ENCODE results near the gene ZEB2.
A peak's percentile ranks its signal among the peaks of the same experiment; 100 is the strongest.

Gene ZEB2

DNA sequence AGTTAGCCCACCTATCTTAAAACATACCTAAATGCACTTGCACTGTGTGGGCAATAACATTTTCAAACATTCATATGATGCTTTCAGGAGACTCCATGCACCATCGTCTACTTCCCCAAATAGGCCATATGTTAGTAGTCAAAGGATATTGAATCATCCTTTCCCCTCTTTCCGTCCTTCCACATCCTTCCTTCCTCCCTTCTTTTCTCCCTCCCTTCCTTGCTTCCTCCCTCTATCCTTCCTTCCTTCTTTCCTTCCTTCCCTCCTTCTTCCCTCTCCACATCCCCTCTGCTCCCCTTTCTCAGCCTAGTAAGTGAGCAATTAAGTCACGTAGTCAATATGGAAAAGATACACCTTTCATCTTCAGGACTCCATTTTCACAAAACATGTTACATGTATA lies 73.8 kb downstream of the ZEB2 start:
- DNase-seq: no peak

DNA sequence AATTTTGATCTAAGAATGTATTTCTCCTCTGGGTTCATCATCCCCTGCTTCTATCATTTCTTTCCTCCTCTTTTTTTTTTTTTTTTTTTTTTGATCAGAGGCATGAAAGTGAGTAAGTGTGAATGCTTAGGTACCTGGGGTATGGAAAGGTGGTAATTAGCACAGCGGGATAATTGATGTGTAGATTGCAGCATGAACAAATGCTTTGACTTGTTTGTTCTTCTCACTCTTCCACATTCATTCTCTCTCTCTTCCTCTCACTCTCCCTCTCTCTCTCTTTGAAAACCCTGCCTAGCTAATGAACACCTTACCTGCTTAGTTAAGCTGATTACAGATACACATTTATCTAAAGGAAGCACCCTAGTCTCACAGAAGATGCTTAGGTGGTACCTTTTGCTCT lies 74.7 kb downstream of the ZEB2 start:
- DNase-seq: no peak

DNA sequence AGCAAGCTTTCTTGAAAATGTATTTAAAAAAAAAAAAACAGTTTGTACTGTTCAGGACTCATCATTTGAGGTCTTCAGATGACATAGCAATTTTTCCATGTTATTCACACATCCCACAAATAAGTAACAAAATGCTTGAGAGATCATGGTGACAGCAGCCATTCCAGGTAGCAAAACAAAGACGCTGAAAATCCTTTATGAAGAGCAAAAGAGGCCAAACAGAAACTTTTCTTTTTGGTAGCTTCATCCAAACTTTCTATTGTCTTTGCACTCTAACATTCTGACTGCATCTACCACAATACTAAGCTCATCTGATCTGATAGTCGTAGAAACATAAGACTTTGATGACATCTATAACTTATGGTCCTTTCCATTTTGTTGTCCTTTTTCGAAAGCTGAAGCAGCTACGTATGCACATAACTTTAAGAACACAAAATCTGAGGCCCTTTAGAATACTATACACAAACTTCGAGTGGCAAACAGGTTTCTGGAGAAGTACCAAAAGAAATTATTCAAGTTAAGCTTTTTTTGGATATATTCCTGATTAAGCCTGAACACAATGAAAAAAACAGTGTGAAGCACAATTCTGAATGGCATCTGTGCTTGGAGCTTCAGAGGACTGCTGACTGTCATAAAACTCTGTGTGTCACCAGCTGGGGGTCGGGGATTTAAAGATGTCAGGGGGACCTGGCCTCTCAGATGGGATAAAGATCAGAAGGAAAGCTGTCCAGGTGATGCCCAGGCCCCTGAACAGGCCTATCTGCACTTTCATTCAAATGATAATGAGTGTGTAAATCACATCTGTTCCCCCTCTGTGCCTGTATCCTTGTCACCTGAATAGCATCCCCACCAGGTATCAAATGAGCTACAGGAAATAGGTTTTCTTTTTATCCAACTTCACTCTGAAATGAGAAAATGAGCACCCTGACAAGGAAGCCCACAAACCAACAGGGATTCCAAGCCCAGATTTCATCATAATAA lies 75.8 kb downstream of the ZEB2 start:
- DNase-seq: no peak

DNA sequence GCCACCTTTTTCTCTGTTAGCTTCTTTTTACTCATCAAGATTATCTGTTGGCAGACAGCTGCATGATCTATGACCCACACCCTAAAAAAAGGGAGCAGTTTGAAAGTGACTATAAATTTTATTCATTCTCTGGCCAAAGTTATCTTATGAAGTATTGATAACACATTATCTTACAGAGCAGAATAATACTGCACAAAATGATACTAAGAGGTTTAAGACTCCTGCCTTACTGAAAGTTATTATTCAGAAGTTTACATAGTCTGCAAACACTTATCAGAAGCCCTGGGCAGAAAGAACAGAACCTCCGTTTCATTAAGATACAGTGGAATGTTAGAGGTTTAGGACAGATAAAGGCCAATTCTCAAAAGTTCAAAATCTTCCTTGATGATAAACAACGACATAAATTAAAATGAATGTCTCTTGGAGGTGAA lies 78.2 kb downstream of the ZEB2 start:
- no peak for DNase-seq

DNA sequence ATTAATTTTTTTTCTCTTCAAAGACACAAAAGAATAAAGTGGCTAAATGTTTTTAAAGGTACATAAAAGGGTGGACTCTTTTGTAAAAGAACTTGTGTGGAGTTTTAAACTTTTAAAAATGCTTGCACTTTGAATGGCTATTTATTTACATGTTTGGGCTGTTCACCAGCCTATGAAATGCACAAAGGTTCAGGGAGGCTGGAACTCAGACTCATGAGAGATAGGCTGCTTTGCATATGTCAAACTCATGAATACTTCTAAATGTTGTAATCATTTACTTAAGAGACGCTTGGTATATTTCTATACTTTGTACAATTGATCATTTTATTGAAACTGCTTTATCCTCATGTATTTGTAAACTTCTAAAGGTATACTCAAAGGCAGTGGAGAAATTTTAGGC lies 79.9 kb downstream of the ZEB2 start:
- DNase-seq: no peak

DNA sequence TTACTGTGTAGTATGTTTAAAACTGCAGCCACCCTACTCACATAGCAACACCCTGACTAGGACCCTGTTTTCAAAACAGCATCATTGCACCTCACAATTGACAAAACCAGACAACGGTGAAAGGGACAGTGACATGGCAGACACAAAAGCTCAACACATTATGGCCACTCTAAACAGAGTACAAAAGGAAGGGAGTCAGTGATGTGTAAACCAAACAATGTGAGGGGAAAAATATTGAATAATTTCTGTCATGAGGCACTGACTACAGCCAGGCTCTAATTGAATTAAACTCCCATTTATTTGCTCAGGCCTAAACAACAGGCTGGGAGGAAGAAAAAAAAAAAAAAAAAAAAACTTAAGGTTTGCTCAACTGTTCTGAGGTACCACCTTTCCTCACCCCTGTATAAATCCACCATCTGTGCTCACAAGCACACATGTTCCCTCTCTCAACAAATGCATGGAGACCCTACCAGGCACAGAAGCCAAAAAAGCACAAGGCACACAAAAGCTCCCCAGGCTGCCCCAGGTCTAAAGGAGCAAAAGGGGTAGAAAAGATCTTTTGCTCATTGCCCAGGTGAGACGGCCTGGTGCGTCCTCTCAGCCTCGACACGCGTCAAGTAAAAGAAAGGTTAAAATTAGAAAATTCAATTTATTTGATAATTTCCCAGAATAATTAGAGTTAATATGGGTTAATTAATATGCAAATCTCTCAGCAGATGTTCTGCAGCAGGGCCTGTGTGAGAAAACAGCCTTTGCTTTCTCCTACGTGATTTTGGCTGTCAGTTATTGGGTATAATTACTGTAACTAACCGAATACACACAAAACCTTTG lies 80.9 kb downstream of the ZEB2 start:
- DNase-seq: no peak

DNA sequence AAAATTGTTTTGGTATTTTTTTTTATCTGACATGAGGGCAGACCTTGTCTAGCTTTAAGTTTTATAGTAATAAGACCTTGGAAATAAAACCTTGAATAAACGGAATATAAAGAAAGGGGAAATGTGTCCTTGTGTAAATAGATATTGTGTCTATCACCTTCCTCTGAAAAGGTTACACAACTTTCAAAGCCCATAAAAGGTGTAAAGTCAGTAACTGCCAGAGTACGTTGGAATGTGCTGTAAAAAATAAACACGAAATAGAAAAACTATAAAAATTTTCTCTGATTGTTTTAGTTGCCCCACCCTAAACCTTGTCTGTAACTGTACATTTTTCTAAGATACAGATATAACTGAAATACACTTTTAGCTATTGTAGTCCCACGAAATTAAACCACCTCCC lies 82.3 kb downstream of the ZEB2 start:
- DNase-seq: no peak

DNA sequence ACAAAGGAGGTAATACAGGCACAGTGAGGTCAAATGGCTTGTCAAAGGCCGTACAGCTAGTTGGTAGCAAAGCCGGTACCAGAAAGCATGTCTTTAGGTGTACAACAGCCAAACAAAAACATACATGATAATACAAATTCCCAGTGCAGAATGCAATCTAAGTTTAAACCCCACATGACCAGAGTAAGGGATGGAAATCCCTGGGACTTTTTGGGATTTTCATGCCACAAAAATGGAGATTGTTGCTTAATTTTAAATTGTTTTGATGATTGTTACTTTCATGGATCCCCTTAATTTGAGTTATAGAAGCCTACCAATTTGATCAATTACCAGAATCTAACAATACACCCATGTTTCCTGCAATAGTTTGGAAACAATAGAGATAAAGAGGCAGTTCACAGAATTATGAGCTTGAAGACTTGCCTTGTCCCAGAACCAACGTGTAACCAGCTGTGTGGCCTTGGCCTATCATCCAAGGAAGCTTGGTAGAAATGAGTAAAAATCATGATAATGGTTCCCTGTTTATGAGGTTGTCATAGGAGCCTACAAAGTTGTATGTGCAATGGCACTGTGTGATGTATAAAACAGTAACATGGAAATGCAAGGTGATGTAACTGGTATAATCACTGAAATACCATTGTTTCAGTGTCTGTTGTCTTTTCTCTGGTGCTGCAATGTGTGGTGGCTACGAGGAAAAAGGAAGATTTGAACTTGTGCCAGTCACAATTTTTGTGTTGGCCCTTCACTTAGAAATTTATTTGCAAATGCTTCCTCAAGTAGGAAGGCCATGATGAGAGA lies 85.3 kb downstream of the ZEB2 start:
- DNase-seq: no peak

DNA sequence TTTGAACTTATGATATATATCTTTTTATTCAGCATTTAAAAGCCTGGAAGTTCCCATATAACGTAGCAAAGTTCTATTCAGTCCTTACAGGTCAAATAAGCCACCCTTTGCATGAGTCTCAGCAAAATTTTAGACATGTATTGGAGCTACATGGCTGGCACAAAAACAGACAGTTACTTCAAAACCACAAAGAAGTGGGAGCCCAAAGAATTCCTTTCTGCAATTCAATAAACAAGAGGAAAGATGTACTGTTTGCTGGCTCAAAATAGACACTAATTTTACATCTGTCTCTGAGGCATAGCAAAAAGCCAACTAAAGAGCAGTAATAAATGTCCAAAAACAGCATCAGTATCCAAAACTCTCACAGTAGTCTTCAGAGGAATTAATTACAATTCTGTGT lies 87.0 kb downstream of the ZEB2 start:
- DNase-seq: no peak

DNA sequence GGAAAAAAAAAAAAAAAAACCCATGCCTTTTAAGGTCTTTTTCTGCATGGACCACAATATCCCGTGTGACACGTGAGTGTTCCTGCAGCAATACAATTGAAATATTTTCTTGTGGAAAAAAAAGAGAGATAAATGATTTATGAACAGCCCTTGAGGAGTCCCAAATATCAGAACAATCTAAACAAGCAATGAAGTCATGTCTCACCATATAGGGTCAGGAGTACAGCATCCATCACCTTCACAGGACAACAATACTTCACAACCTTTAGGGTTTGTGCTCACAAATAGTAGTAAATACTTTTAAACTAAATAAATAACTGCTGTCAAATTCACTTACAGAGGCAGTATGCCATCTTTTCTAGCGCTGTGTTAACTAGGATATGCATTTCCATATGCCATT lies 87.9 kb downstream of the ZEB2 start:
- DNase-seq: no peak

DNA sequence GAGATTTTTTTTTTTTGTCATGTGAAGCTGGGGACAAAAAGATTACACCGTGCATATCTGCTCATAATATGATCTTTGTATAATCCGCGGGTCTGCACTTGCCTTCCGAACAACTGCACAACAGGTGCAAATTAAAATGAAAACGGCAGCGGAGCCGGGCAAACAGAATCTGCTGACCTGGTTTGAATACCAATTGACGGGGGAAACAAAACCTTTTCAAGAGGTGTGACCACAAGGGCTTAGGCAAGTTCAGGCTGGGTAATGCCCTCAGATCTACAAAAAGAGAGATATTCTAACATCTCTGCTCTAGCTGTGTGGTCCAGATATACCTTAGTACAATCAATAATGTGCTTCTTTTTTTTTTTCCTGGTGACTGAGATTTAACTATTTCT lies 88.5 kb downstream of the ZEB2 start:
- DNase-seq: peak; percentile 26

DNA sequence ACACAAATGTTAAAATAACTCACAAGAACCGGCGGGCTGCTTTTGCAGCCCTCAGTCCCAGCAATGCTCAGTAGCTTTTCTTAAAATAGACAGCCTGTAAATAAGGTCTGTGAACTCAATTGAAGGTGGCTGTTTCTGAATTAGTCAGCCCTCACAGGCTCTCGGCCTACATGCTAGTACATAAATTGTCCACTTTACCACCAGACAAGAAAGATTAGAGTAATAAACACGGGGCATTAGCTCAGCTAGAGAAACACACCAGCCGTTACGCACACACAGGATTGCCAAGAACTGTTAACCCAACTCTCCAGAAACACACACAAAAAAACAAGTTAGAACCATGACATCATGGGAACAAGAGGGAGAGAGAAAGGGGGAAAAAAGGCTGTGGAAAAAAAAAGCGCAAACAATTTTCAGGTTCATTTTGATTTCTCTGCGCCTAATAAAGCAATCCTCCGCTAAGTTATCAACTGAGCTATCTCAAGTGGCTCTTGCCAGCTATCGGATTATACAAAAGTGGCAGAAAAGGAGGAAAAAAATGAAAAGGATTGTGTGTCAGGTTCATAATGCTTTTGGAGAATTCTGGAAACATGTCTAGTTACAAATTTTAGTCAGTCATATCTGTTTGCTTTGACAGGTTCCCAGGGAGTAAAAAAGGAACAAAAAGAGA lies 89.1 kb downstream of the ZEB2 start:
- peak; percentile 13 for DNase-seq

DNA sequence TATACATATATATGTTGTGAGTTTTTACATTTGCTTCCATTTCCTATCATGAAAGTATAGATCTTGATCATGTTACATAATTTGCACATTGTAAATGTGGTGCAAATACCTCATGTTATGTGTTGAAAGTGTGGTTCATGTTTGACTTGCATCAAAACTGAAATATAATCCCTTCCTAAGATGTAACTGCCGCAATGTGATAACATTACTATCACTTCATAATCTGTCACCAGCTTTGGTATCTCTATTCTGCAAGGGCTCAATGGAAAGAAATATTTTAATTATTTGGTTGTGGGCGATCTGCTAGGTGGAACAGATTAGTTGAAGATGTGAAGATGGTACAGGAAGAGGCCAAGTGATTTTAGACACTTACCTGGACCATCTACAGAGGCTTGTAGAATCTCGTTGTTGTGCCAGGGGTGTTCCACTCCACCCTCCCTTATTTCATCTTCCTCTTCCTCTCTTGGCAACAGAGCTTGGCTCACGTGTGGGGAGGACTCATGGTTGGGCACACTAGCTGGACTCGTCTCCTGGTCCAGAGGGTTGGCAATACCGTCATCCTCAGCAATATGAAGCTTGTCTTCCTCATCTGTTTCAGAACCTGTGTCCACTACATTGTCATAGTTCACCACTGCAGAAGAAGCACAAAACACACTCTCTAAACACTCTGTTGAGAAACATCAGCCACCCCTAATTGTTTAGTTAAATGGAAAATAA lies 90.4 kb downstream of the ZEB2 start:
- DNase-seq: no peak

DNA sequence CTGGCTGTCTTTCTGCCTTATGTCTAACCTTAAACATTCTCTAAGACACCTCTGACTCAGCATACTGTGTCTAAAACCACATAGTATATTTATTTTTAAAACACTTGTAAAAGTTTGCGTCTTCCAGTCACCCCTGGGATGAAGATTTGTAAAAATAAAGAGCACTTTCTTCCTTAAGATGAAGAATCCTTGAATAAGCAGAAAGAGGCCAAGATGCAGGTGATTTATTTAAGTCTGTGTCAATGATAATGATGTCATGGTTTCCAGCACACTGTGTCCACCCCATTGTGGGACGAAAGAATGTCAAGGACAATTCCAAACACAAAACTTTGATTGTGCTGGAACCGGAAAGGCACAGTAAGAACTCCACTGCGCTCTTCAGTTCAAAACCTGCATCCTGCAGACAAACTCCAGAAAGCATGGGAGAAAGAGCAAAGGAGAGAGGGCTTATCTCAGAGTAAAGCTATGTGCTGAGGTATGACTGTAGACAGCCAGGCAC lies 92.9 kb downstream of the ZEB2 start:
- no peak for DNase-seq

DNA sequence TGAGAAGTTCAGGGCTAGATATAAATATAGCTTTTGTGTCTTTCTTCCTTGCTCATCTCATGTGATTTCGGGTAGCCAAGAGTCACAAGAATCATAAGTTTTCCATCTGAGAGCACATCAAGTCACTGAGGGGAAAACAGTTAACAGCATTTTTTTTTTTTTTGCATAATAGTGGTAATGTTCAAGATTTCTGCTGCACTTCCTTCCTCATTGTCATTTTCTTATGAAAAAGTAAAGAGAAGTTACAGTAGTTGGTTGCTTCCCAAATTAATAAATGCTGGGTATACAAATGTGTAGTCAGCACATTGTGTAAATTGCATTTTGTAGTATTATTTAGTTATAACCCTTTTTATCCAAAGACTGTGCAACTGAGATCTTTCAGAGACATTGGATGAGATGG lies 93.6 kb downstream of the ZEB2 start:
- no peak for DNase-seq

DNA sequence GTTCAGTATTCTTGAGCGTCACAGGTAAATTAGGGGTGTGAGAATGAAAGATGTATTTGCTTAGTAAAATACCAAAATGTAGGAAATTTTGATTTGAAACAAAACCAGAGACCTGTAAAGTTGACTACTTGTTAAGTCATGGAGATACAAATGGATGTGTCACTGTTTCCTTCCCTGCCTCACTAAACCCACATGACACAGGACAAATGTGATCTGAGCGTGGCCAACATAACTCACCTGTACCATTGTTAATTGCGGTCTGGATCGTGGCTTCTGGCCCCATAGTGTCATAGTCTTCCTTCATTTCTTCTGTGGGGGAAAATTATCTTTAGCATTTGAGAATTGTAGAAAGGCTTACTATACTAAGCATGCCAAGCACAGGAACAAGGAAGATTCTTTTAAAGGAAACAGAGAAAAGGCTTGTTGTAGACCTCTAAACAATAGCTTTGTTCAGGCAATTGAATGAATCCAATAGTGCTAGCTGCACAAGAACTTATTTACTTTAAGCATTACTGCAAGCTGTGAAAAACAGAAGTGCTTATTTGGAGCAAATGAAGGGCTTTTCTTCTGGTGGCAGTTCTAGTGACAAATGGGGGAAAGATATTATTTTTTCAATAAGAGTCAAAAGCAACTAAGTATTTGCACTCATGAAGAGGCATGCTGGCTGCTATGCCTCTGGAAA lies 95.2 kb downstream of the ZEB2 start:
- DNase-seq: no peak

DNA sequence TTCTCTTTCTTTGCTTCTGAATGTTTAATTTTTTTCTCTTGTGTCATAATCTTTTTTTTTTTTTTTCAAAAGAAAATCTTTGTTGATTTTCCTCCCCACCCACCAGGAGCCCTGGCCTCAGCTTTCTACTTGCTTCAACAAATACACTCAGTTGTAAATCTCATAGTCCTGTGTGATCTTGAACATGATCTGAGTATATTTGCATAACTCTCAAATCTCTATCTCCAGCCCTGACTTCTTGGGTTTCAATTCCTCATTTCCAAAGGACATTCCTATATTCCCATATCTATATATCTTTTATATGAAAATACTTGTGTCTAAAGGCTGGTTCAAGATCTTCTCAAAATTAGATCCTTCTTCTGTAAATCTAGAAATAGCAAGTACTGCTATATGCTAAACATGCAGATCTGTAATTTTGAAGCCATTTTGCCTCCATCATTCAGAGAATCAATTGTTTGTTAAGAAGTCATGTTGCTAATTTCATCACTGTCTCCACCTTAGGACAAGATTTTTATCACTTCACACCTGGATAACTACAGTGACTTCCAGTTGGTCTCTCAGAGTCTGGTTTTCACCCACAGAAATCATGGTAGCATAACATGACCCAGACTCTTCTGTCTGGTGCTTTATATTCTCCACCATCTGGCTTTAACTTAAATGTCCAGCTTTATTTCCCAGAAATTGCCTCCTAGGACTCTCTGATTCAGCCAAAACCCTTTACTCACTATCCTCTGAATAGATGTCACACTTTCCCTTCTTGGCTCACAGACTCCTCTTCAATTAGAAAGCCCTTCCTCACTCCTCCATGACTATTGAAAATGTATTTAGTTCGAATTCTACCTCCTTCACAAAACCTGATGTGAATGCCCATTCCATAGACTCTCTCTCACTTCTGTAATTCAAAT lies 98.1 kb downstream of the ZEB2 start:
- DNase-seq: no peak

DNA sequence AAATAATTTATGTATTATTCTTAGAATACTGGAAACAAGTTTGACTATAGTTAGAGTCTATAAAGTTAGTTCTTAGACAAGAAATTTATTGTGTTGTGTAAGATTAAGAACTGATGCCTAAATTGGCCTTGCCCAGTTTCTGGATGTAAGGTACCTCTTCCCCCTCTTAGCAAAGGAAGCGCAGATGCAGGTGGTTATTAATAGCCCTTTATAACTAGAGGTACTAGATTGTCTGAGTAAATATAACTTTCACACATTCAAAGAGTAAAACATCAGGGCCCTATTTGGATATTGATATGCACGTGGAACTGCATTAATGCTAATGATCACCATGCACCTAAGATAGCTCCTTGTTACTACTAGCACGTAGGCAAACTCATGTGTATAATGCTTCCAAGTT lies 100.7 kb downstream of the ZEB2 start:
- no peak for DNase-seq

DNA sequence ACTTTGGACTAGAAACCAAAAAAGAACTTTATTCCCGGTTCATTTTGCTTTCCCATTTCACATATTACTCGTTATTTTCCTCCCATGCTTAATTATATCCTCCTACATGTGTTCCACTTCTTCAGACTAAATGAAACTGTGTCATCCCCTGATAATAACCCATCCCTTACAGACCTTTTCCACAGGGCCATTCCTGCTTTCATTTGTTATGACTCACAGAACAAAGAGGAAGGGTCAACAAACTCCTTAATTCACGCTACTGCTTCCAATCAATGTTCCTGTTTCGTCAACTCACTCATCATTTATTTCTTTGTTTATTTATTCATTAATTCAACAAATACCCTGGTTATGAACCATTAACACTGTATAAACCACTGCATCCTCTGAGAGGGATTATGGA lies 104.5 kb downstream of the ZEB2 start:
- no peak for DNase-seq

DNA sequence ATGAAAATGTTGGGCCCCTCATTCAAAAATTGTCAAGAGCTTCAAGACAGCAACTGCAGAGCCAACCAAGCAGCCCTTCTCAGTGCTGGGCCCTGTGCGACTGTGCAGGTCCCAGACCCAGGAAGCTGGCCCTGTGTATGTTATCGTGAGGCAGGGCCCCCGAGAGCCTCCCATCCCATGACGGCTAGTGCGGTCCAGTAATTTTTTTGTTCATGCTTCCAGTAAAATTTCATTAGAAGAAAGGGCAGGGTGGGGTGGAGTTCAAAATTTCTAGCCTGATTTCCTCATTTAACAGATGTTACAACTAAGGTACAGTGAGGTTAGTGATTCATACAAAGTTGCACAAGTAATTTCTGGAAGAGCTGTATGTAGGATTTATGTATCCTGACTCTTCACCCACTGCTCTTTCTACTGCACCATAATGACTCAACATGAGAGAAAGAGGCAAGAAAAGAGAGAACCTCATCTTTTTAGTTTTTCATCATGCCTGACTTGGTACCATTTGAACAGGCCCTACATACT lies 105.5 kb downstream of the ZEB2 start:
- no peak for DNase-seq
